Colon (tissue), 2 donors: ENCODE data around the gene DOCK10.

Experiments
- FAIRE-seq: peaks from 2 replicates; lab custom pipeline; 2012; peaks lifted over from hg19 to GRCh38; lab: Jason Lieb, UNC
- donor health status: control.
- donor health status: control.

DOCK10 gene

DNA sequence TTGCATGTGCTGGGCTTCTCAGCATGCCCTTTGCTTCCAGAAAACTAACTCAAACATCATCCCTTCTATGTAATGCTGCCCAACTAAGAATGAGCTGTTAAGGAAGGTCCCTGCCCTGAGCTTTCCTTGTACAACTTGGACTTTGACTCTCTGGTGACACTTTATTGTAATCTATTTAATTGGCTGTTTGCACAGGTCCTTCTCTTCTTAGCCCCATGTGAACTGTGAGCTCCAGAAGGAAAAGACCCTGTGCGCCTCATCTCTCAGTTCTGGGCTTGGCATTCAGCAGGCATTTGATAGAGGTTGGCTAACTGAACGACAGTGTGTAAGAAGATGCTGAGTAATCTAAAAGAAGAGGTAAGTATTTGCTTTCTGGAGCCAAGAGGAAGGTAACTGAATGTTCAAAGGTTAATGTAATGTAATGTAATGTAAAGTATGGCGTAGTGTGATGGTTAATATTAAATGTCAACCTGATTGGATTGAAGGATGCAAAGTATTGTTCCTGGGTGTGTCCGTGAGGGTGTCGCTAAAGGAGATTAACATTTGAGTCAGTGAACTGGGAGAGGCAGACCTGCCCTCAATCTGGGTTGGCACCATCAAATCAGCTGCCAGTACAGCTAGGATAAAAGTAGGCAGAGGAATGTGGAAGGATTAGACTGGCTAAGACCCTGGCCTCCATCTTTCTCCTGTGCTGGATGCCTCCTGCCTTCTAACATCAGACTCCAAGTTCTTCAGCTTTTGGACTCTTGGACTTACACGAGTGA lies 265.3 kb downstream of the DOCK10 start:
- FAIRE-seq = no peak

DNA sequence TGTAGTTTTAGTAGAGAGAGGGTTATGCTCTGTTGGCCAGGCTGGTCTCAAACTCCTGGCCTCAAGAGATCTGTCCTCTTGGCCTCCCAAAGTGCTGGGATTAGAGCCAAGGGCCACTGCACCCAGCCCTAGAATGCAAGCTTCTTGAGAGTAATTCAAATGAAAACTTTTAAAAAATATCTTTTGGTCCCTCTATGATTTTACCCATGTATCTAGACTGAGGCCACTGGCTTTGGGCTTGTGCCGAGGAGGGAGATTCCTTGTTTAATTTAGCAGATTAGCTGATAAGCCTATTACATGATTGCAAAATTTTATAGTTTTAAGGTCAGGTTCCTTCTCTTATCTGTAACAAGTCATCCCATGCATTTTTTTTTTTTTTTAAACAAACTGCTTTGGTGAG lies 266.6 kb downstream of the DOCK10 start:
- no peak for FAIRE-seq

DNA sequence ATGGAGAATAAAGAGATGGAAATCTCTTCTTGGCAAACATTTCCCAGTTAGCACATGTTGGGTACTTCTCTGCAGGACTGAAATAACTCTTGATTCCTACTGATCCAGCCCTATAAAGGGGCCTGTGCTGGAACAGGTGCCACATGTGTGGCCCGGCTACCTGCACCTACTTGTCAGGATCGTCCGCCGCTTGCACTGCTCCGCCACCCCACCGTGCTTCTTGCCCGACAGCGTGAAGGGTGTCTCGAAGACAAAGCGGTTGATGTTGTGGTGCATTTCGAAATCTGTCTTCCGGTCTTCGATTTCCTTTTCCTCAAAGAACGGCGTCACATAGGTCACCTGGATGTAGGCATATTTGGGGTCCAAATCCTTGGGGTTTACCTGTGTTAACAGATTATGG lies 267.5 kb downstream of the DOCK10 start:
- no peak for FAIRE-seq

DNA sequence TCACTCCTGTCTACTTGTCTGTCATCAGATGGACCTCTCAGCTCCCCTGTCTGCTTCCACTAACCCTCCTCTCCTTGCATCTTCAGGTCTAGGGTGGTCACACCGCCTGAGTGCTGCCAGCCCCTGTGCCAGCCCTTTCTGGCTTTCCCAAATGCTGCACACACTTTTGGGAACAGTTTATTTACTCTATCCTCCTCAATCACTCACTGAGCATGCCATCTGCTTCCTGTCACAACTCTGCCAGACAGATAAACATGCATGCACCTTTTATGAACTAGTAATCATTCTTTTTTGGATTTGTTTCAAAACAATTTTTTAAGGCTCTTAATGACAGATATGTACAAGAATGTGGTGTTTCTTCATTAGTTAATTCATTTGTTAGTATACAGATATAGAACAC lies 269.8 kb downstream of the DOCK10 start:
- FAIRE-seq = no peak

DNA sequence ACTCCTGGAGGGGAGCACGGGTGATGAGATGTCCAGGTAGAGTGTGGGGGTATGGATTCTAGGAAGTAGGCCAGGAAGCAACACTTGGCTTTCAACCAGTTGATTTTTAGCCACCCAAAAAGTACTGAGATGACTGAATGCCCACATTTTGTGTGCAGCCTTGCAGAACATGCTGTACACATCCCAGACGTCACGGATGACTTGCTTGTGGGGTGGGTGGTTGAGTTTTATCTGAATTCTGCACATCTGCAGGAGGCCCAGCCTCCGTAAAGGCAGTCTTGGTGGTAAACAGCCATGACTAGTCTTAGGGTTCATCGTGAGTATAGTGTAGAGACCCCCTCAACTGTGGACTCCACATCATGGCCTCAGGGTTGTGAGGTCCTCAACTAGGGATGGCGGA lies 272.8 kb downstream of the DOCK10 start:
- no peak for FAIRE-seq

DNA sequence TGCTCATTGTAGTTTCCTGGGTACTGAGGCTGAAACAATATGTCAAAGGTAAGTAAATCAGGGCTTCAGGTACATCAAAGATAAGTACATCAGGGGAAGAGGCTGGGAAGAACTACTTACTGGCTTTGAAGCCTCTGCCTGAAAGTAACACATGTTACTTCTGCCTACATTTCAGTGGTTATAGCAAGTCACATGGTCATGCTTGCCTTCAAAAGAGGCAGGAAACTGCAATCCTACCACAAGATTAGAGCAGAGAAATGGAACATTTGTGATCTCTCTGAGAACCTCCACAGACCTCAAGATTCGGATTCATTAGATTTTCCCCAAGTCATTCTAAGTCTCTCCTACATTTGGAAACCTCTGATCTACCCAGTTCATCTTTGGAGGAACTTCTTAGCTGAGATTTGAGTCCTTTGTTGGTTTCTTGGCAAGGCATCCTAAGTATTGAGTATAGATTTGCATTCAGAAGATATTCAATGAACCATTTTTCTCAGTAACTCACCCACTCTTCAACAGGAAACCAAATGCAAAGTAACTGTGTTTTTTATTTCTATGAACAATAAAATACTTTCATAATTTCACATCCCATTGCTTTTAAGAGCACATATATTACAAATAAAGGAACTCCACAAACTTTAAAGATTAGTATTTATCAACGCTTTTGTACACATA lies 277.6 kb downstream of the DOCK10 start:
- FAIRE-seq = no peak

DNA sequence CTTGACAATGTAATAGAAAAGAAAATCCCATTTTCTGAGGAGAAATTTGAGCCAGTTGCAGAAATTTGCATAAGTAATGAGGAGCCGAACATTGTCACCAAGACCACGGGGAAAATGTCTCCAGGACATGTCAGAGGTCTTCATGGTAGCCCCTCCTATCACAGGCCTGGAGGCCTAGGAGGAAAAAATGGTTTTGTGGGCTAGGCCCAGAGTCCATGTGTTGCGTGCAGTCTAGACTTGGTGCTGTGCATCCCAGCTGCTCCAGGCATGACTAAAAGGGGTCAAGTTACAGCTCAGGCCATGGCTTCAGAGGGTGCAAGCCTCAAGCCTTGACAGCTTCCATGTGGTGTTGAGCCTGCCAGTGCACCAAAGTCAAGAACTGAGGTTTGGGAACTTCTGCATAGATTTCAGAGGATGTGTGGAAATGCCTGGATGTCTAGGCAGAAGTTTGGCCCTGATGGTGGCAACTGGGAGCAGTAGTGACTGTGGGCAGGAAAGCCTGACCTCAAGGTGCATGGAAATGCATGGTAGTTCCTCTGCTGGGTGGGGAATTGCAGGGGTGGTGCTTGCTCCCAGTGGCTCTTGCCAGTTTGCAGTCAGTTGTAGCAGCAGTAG lies 284.2 kb downstream of the DOCK10 start:
- no peak for FAIRE-seq

DNA sequence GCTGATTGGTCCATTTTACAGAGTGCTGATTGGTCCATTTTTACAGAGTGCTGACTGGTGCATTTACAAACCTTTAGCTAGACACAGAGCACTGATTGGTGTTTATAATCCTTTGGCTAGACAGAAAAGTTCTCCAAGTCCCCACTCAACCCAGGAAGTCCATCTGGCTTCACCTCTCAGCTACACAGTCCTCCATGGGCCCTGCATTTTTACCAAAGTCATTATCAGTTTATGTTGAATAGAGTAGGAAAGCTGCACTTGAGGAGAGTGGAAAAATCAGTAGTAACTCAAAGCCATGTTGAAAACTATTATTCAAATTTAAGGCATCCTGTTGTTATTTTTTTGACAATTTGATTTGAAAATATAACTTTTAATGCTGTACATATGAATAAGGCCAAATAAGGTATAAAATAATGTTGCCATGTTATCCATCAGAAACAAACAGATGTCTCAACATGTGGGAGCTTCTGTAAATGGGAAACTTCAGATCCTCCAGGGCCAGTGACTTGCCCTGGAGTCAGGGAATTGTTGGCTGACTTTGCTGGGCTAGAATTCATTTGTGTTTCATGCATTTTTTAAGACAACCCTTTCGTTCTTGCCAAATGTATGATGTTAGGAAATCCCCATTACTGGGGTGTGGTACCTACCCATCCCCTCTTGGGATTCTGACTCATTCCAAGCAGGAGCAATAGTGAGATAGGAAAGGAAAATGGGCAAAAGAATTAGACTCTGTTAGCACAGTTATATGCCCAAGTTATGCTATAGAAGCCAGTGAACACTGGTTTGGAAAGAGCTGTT lies 288.3 kb downstream of the DOCK10 start:
- FAIRE-seq = no peak

DNA sequence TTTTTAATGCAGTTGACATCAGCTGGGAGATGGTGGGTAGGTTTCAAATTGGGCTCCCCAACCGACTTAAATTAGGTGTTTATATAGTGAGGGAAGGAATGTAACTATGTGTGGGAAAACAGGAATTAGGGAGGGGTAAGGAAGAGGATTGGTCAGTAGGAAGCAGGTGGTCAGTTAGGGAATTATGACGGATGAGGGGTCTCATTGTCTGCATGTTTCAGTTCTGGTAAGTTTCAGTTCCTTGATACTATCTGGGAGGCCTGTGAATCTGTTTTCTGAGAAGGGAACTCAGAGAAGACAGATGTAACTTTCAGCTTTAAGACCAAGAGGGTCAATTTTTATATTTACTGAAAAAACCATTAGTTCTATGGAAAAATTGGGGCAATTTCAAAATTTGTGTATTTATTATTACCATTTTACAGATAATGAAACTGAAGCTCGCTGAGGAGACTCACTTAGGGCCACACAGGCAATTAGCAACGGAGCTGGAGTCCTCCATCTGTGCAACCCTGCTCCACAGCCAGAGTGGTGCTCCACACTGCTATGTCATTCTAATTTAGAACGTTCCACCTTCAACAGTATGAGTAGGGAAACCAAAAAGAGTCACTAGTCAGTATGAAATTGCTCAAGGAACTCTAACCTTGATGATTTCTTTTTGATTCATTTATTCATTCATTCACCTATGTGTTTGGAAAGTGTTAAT lies 290.1 kb downstream of the DOCK10 start:
- no peak for FAIRE-seq

DNA sequence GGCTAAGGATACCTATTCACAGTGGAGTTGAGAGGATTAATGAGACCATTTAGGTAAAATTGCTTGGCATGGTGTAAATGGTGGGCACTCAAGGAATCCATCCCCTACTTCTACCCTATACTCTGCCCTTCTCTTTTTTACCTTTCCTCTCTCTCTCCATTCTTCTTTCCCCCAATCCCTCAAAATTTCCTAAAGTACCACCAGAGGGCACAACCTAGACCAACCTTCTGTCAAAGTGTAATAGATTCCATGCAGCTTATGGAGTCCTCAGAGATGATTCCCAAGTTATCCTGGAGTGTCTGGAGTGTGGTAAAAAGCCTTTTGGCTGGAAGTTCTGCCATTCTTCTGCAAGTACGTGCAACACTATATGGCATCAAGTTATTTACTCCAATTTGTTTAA lies 293.1 kb downstream of the DOCK10 start:
- no peak for FAIRE-seq

DNA sequence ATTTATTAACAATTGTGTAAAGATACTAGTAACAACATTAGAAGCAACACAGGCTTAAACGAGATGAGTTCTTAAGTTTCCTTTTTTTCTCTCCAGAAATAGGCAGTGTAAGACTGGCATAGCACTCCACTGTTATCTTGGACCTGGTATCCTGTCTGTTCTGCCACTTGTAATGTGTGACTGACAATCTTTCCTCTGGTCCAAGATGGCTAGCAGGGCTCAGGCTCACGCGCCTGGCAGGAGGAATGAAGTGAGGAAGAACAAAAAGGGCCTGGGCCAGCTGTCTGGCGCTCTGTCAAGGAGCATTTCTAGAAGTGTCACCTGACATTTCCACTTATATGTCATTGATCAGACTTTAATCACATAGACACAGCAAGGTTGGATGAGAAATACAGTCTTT lies 294.5 kb downstream of the DOCK10 start:
- FAIRE-seq = no peak

DNA sequence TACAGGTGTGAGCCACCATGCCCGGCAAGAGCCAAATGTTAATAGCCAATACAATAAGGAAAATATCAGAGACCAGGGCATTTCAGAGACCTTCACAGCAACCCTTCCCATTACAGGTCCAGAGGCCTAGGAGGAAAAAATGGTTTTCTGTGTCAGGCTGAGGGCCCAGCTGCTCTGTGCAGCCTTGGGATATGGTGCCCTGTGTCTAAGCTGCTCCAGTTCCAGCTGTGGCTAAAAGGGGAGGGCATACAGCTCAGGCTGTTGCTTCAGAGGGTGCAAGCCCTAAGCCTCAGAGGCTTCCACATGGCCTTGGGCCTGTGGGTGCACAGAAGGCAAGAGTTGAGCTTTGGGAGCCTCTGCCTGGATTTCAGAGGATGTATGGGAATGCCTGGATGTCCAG lies 306.0 kb downstream of the DOCK10 start:
- FAIRE-seq = no peak

DNA sequence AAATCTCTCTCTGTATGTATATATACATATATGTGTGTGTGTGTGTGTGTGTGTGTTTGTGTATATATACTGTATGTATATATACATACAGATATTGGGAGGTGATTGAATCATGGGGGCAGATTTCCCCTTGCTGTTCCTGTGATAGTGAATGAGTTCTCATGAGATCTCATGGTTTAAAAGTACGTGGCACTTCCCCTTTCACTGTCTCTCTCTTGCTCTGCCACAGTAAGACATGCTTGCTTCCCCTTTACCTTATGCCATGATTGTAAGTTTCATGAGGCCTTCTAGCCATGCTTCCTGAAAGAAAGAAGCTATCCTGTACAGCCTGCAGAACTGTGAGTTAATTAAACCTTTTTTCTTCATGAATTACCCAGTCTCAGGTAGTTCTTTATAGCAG lies 307.3 kb downstream of the DOCK10 start:
- no peak for FAIRE-seq

DNA sequence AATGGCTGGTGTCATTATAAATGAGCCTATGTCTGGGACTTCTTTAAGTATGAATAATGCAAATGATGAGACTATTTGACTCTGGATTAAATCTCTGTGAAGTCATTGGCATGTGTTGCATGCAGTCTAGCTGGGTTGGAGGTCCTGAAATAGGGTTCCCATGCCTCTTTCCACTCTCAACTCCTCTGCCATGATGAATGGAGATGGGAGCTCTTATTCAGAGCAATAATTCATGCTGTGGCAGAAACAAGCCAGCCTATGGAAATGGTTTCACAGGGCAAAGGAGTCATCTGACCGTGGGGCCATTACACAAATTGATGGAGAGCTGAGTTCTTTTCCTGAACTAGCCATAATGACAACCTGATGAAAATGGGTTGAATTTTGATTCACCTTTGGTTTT lies 310.6 kb downstream of the DOCK10 start:
- FAIRE-seq = no peak

DNA sequence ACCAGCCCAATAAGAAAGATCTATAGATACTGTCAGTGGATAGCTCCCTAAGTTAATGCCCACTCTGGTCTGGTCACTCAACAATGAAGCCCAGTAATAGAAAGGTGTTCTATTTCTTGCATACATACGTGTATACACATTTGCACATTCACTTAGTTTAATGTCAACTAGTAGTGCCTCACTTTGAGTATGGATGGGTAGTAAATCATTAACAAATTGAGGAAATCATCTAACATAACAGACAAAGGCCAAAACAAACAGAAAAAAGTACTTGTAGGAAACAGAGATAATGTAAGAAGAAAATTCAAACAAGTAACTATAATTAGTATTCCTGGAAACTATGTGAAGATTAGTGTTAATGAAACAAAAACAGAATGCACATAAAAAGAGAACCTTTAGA lies 312.8 kb downstream of the DOCK10 start:
- FAIRE-seq = no peak

DNA sequence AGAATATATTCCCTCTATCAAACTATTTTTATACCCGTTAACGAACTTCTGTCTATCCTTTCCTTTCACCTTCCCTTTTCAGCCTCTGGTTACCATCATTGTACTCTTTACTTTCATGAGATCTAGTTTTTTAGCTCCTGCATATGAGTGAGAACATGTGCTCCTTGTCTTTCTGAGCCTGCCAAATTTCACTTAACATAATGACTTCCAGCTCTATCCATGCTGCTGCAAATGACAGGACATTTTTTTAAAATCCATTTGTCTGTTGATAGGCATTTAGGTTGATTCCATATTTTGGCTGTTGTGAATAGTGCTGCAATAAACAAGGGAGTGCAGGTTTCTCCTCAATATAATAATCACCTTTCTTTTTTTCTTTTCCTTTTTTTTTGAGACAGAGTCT lies 317.9 kb downstream of the DOCK10 start:
- no peak for FAIRE-seq

DNA sequence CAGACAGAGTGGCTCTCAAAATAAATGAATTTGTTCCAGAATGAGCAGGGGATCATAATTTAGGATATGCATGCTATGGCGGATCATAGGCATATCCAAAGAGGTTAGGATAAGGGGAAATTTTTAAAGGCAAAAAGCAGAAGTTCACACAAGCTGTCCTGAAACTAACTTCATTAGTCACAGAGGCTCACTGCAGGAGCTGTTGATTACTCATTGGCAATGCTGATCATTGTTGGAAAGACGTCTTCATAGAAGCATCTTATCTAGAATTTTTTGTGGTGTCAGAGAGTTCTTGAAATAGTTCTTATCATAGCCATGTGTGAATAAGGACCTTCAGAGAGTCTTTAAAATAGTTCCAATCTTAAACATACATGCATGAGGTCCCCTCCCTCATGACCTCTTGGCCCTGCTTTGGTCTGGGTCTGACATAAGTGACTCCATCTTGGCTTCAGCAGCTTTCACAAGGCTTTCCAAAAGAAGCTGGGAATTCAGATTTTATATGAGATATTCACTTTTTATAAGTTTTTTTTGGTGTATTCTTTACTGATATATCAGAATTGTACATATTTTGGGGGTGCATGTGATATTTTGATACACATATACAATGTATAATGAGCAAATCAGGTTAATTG lies 318.6 kb downstream of the DOCK10 start:
- FAIRE-seq = no peak

DNA sequence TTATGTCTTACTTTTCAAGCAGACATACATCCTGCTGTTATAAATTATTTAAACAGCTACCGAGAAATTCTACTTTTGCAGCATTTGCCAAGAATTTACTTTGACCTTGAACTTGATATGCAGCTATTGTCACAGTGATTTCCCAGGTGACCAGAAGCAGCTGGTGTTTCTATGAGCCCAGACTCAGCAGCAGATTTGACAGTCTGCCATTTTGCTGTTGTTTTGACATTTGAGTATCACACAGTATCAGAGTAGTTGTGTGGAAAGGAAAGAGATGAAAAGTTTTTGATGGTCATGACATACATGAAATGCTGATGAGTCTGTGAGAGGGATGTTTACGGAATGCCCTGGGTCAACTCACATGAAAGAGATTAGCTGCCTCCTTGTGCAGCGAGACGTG lies 319.5 kb downstream of the DOCK10 start:
- FAIRE-seq = no peak

DNA sequence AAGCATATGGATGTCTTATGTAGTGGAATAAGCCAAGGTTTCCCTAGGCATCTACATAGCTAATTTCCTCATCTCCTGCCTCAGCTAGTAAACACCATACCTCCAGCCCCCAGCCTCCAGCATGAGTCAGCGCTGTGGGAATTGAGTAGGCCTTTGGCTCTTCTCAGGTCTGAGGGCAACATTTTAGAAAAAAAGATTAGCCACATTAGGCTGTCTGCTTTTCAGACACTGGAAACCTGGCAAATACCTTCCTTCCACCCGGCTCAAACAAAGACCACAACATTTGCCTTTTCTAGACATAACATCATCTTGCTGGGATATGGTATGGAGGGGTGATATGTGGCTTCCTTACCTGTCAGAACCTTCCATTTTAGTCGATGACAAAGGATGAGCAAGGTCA lies 320.0 kb downstream of the DOCK10 start:
- no peak for FAIRE-seq

DNA sequence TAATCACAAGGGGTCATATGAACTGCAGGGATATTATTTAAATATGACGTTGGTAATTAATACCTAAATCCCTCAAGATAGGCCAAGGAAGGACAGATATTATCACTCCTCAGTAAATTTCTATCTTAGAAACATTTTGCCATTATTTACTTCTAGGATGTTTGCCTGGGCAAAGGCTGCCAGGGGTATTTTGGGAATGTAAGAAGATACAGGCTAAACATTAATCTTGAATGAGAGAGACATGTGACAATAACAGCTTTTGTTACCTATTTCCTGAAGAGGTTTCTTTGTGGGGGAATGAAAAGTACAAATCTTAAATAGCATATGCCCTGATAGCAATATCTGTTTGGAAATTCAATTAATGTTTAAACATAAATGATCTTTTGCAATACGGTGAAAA lies 325.3 kb downstream of the DOCK10 start:
- no peak for FAIRE-seq

DNA sequence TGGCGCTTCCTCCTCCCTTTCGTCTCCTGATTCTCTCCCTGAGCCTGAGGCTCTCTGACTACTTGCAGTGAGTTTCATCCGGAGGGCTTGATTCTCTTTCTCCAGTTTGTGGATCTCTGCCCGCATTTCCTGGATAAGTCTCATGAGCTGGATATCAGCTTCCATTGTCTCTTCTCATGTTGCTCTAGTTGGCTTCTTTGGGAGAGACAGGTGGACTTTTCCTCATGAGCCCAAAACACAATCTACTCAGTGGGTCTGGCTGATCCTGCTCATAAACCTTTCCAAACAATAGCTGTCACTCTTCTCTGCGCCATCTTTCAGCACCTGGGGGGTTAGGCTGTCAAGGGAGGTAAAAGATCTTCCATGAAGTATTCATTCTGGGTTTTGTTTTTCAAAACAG lies 326.1 kb downstream of the DOCK10 start, which contains the start of gene CCDC195:
Gene CCDC195, minus strand, starts transcription at position 165 of the 400 bp plus-strand sequence. Its CDS starts 0 bp downstream, at position 165.
- FAIRE-seq = no peak
